Measurements from ENCODE around the gene D2HGDH.
A peak's percentile ranks its signal among the peaks of the same experiment; 100 is the strongest.
"Not testable (repeated sequence)": the region's sequence is repeated elsewhere in the genome, so short reads cannot be mapped to it uniquely, and the experiment has no call there.

The D2HGDH gene

GRCh38 chr2:241759067-241759807 is 24.8 kb downstream of the D2HGDH start:
- Mint-ChIP-seq H3K9me3 (peaks cover 18% of the 10 kb centered on the region), H3K4me3 (no peak overlapping the region), H3K27me3 (ENCODE audit: low read depth, poor library complexity) (peaks cover 9% of the 10 kb centered on the region), H3K36me3 (ENCODE audit: low read depth) (peaks cover 44% of the 10 kb centered on the region), H3K4me1 (peaks cover 40% of the 10 kb centered on the region), H3K27ac (peak overlapping the region; percentile 89)
- no peak for TF ChIP-seq CTCF (IDR thresholded peaks at IDR 0.05)
- no peak for DNase-seq

GRCh38 chr2:241759893-241760292 is 25.5 kb downstream of the D2HGDH start:
- not testable (repeated sequence) for H3K27ac Mint-ChIP-seq; H3K27me3 Mint-ChIP-seq (ENCODE audit: low read depth, poor library complexity)
- peaks cover 44% of the 10 kb centered on the region for H3K4me1 Mint-ChIP-seq

GRCh38 chr2:241760301-241760771 is 25.9 kb downstream of the D2HGDH start:
- peaks cover 18% of the 10 kb centered on the region for H3K9me3 Mint-ChIP-seq
- H3K4me3 Mint-ChIP-seq, result no peak overlapping the region
- peaks cover 46% of the 10 kb centered on the region for H3K4me1 Mint-ChIP-seq
- peaks cover 9% of the 10 kb centered on the region for H3K27me3 Mint-ChIP-seq (ENCODE audit: low read depth, poor library complexity)
- no peak for TF ChIP-seq CTCF (IDR thresholded peaks at IDR 0.05)
- peaks cover 41% of the 10 kb centered on the region for H3K36me3 Mint-ChIP-seq (ENCODE audit: low read depth)
- H3K27ac Mint-ChIP-seq, result no peak overlapping the region
- DNase-seq, result no peak

More at GRCh38 chr2:241759893-241760292, 25.5 kb downstream of the D2HGDH start:
- Mint-ChIP-seq H3K9me3 (peaks cover 18% of the 10 kb centered on the region), H3K36me3 (ENCODE audit: low read depth) (peaks cover 41% of the 10 kb centered on the region)
- not testable (repeated sequence) for H3K4me3 Mint-ChIP-seq, DNase-seq

GRCh38 chr2:241762321-241762932 is 28.0 kb downstream of the D2HGDH start:
- TF ChIP-seq CTCF (IDR thresholded peaks at IDR 0.05), result no peak
- H3K4me3 Mint-ChIP-seq, result peak overlapping the region; percentile 31
- peak overlapping the region; percentile 89 for H3K27ac Mint-ChIP-seq

GRCh38 chr2:241762933-241763369 is 28.5 kb downstream of the D2HGDH start:
- no peak overlapping the region for H3K4me3 Mint-ChIP-seq
- H3K9me3 Mint-ChIP-seq, result peaks cover 18% of the 10 kb centered on the region
- H3K27ac Mint-ChIP-seq, result peak overlapping the region; percentile 89
- peaks cover 46% of the 10 kb centered on the region for H3K4me1 Mint-ChIP-seq
- DNase-seq, result no peak
- H3K36me3 Mint-ChIP-seq (ENCODE audit: low read depth), result peaks cover 39% of the 10 kb centered on the region
- H3K27me3 Mint-ChIP-seq (ENCODE audit: low read depth, poor library complexity), result peaks cover 5% of the 10 kb centered on the region
- TF ChIP-seq CTCF (IDR thresholded peaks at IDR 0.05), result no peak

More at GRCh38 chr2:241762321-241762932, 28.0 kb downstream of the D2HGDH start:
- H3K4me1 Mint-ChIP-seq, result peaks cover 46% of the 10 kb centered on the region
- H3K27me3 Mint-ChIP-seq (ENCODE audit: low read depth, poor library complexity), result peaks cover 5% of the 10 kb centered on the region
- peaks cover 41% of the 10 kb centered on the region for H3K36me3 Mint-ChIP-seq (ENCODE audit: low read depth)
- no peak for DNase-seq
- H3K9me3 Mint-ChIP-seq, result peaks cover 18% of the 10 kb centered on the region

- Mint-ChIP-seq H3K9me3 (peaks cover 18% of the 10 kb centered on the region), H3K27me3 (ENCODE audit: low read depth, poor library complexity) (peaks cover 5% of the 10 kb centered on the region), H3K27ac (peak overlapping the region; percentile 88), H3K36me3 (ENCODE audit: low read depth) (peaks cover 36% of the 10 kb centered on the region), H3K4me3 (no peak overlapping the region), H3K4me1 (peaks cover 44% of the 10 kb centered on the region)
- TF ChIP-seq CTCF (IDR thresholded peaks at IDR 0.05), result no peak
- no peak for DNase-seq
Observed at GRCh38 chr2:241763551-241764274, 29.3 kb downstream of the D2HGDH start.

Data from nephron progenitor cell (in vitro differentiated cells).